H1 (cell line): Measurements from ENCODE around the gene DTD1. TPM values are rescaled to one million over a fixed set of nuclear protein-coding genes. Genes with fewer than 3 reads are reported as not detected.

Experiments
- CTCF ChIA-PET: fragments of 300-600 bp; sonication (Branson Sonifier 250); formaldehyde crosslinking; loops from one replicate; lab custom pipeline; 2021; ENCODE audit not compliant: partially characterized antibody; lab: Charles Lee
- POLR2A ChIA-PET: fragments of 300-600 bp; sonication (Branson Sonifier 250); formaldehyde crosslinking; loops from one replicate; lab custom pipeline; 2021; ENCODE audit warnings: inconsistent platforms; ENCODE audit not compliant: partially characterized antibody; lab: Charles Lee
- DNase-seq, 2 experiments: peaks; one replicate each; pipeline versions ENCODE4 v3.0.0 to v3.0.0-alpha.2; 2010 to 2022; ENCODE audit warnings: low spot score in 2 of 2, low read depth in 1 of 2, mixed read lengths in 1 of 2
- FAIRE-seq: peaks from 2 replicates; lab custom pipeline; 2011; peaks lifted over from hg19 to GRCh38; lab: Jason Lieb, UNC
- H2AFZ ChIP-seq: 2 replicates; pipeline ENCODE4 v1.8.1; 2012; ENCODE audit warnings: low read length, inconsistent platforms
- H2AK5ac ChIP-seq: 2 replicates; pipeline ENCODE4 v1.6.1; 2013; ENCODE audit warnings: low read depth, low read length
- H2BK120ac ChIP-seq: replicated peaks from 2 replicates; pipeline ENCODE3; 2013; ENCODE audit warnings: low read depth, low read length, inconsistent platforms
- H2BK12ac ChIP-seq: 2 replicates; pipeline ENCODE4 v1.6.1; 2013; ENCODE audit warnings: low read depth, low read length
- H2BK15ac ChIP-seq: 2 replicates; pipeline ENCODE4 v1.6.1; 2013; ENCODE audit warnings: low read length
- H2BK20ac ChIP-seq: 2 replicates; pipeline ENCODE4 v1.6.1; 2013; ENCODE audit warnings: low read length
- H2BK5ac ChIP-seq: 2 replicates; pipeline ENCODE4 v1.6.1; 2013; ENCODE audit warnings: low read depth, low read length
- H3K14ac ChIP-seq: 2 replicates; pipeline ENCODE4 v1.6.1; 2013; ENCODE audit warnings: inconsistent platforms; ENCODE audit not compliant: insufficient read length
- H3K18ac ChIP-seq: 2 replicates; pipeline ENCODE4 v1.6.1; 2013; ENCODE audit warnings: low read length; ENCODE audit errors: extremely low read depth
- H3K23ac ChIP-seq: 2 replicates; pipeline ENCODE4 v1.6.1; 2013; ENCODE audit warnings: inconsistent platforms; ENCODE audit not compliant: insufficient read length
- H3K23me2 ChIP-seq: 2 replicates; pipeline ENCODE4 v1.6.1; 2013; ENCODE audit warnings: low read depth, low read length
- H3K27ac ChIP-seq: 2 replicates; pipeline ENCODE4 v1.6.1; 2011; ENCODE audit warnings: low read depth, low read length, inconsistent platforms
- H3K27me3 ChIP-seq, 4 experiments: replicated peaks in 1 of 4; 1 replicate in 1 of 4; 2 replicates in 3 of 4; pipeline versions ENCODE4 v1.6.1 to v1.8.1; 2011 to 2013; ENCODE audit warnings: low read length in 3 of 4, mild to moderate bottlenecking in 3 of 4, inconsistent platforms in 2 of 4, mixed read lengths in 2 of 4, moderate library complexity in 1 of 4; ENCODE audit not compliant: control insufficient read depth in 3 of 4, insufficient read depth in 3 of 4; ENCODE audit errors: extremely low read depth in 1 of 4
- H3K36me3 ChIP-seq, 4 experiments: 2 replicates each; pipeline versions ENCODE4 v1.6.1 to v1.8.1; 2011 to 2013; ENCODE audit warnings: mild to moderate bottlenecking in 4 of 4, low read length in 3 of 4, moderate library complexity in 2 of 4, control low read depth in 1 of 4, inconsistent platforms in 1 of 4; ENCODE audit not compliant: insufficient read depth in 4 of 4, control insufficient read depth in 2 of 4
- H3K4ac ChIP-seq: replicated peaks from 2 replicates; pipeline ENCODE3; 2013; ENCODE audit warnings: low read length, low read depth, mixed read lengths, inconsistent platforms; ENCODE audit not compliant: insufficient read length
- H3K4me1 ChIP-seq, 4 experiments: replicated peaks in 1 of 4; 1 replicate in 1 of 4; 2 replicates in 3 of 4; pipeline versions ENCODE4 v1.6.1 to v1.8.1; 2011 to 2013; ENCODE audit warnings: low read length in 3 of 4, inconsistent platforms in 2 of 4, mixed read lengths in 1 of 4; ENCODE audit not compliant: insufficient read depth in 4 of 4, control insufficient read depth in 3 of 4
- H3K4me2 ChIP-seq, 2 experiments: 2 replicates each; pipeline versions ENCODE4 v1.6.1 to v1.8.1; 2011 to 2013; ENCODE audit warnings: low read depth in 2 of 2, low read length in 2 of 2, control low read depth in 1 of 2, inconsistent platforms in 1 of 2, mild to moderate bottlenecking in 1 of 2; ENCODE audit not compliant: insufficient read depth in 1 of 2
- H3K4me3 ChIP-seq, 4 experiments: fragments of 200-600, 300-600 bp in 1 of 4; sonication (generic), shearing (Covaris generic), sonication (Bioruptor Twin) in 1 of 4; 2 replicates each; pipeline versions ENCODE4 v1.5.1 to v1.8.1; 2011 to 2016; ENCODE audit warnings: low read length in 4 of 4, low read depth in 3 of 4, control low read depth in 2 of 4, inconsistent platforms in 2 of 4, mild to moderate bottlenecking in 2 of 4, mixed read lengths in 1 of 4, moderate library complexity in 1 of 4; ENCODE audit not compliant: insufficient read depth in 2 of 4; ENCODE audit errors: extremely low read depth in 1 of 4
- H3K56ac ChIP-seq: replicated peaks from 2 replicates; pipeline ENCODE3; 2013; ENCODE audit warnings: low read depth, mild to moderate bottlenecking, mixed read lengths, low read length, inconsistent platforms; ENCODE audit not compliant: insufficient read length
- H3K79me1 ChIP-seq: 2 replicates; pipeline ENCODE4 v1.6.1; 2013; ENCODE audit warnings: low read depth, low read length, control low read depth
- H3K79me2 ChIP-seq, 2 experiments: 2 replicates each; pipeline versions ENCODE4 v1.6.1 to v1.8.1; 2012 to 2013; ENCODE audit warnings: low read length in 2 of 2, mild to moderate bottlenecking in 2 of 2, inconsistent platforms in 1 of 2; ENCODE audit not compliant: insufficient read depth in 2 of 2, control insufficient read depth in 1 of 2
- H3K9ac ChIP-seq, 4 experiments: replicated peaks in 1 of 4; 1 replicate in 1 of 4; 2 replicates in 3 of 4; pipeline versions ENCODE4 v1.6.1 to v1.8.1; 2011 to 2013; ENCODE audit warnings: low read depth in 3 of 4, low read length in 3 of 4, control low read depth in 2 of 4, mild to moderate bottlenecking in 2 of 4, moderate library complexity in 2 of 4, inconsistent platforms in 1 of 4; ENCODE audit errors: extremely low read depth in 1 of 4
- H3K9me3 ChIP-seq, 2 experiments: 2 replicates each; pipeline versions ENCODE4 v1.6.1 to v1.8.1; 2012 to 2013; ENCODE audit warnings: mild to moderate bottlenecking in 2 of 2, moderate library complexity in 2 of 2, control low read depth in 1 of 2, inconsistent platforms in 1 of 2, low read depth in 1 of 2, low read length in 1 of 2, mixed read lengths in 1 of 2; ENCODE audit not compliant: insufficient read depth in 2 of 2
- H4K20me1 ChIP-seq, 2 experiments: replicated peaks in 1 of 2; 2 replicates each; pipeline versions ENCODE3 to v1.8.1; 2011 to 2013; ENCODE audit warnings: inconsistent platforms in 2 of 2, low read length in 2 of 2, mild to moderate bottlenecking in 1 of 2; ENCODE audit not compliant: insufficient read depth in 2 of 2, control insufficient read depth in 1 of 2
- H4K5ac ChIP-seq: 2 replicates; pipeline ENCODE4 v1.6.1; 2013; ENCODE audit warnings: low read length, low read depth, mixed read lengths, inconsistent platforms; ENCODE audit not compliant: insufficient read length
- H4K8ac ChIP-seq: 2 replicates; pipeline ENCODE4 v1.8.0; 2013; ENCODE audit warnings: mild to moderate bottlenecking, moderate library complexity, low read length, inconsistent platforms; ENCODE audit not compliant: insufficient read depth; ENCODE audit errors: extremely low read depth
- H4K91ac ChIP-seq: replicated peaks from 2 replicates; pipeline ENCODE3; 2013; ENCODE audit warnings: low read length, mixed read lengths, inconsistent platforms; ENCODE audit not compliant: insufficient read length
- EP300 ChIP-seq, 2 experiments: IDR thresholded peaks; 1 replicate in 1 of 2; 2 replicates in 1 of 2; pipeline ENCODE4 v1.6.1; 2011 to 2012; ENCODE audit warnings: low read depth in 2 of 2, low read length in 2 of 2, mild to moderate bottlenecking in 2 of 2, borderline replicate concordance in 1 of 2, inconsistent platforms in 1 of 2, moderate library complexity in 1 of 2
- JUND ChIP-seq: IDR thresholded peaks from 2 replicates; pipeline ENCODE4 v1.6.1; 2011; ENCODE audit warnings: mild to moderate bottlenecking, improper control_type of control experiment, low read length
- PHF8 ChIP-seq: fragments of 200-600 bp; sonication (generic); conservative IDR thresholded peaks from 2 replicates; pipeline ENCODE4 v1.7.1; 2012; ENCODE audit warnings: low read depth, mild to moderate bottlenecking, inconsistent platforms, low read length, moderate library complexity
- SAP30 ChIP-seq: fragments of 300-600 bp; sonication (generic); IDR thresholded peaks from 2 replicates; pipeline ENCODE4 v1.7.1; 2012; ENCODE audit warnings: low read length, moderate library complexity, mild to moderate bottlenecking, inconsistent platforms; ENCODE audit not compliant: insufficient read depth, insufficient replicate concordance
- SP4 ChIP-seq: IDR thresholded peaks from 2 replicates; pipeline ENCODE4 v1.6.1; 2012; ENCODE audit warnings: low read length, inconsistent platforms
- WGBS, 2 experiments: shearing (Covaris generic) in 1 of 2; methylation state at CpG; one replicate each; pipeline versions ENCODE4 v1.1.6 to v1.1.7; 2013 to 2015; ENCODE audit warnings: low lambda C conversion rate in 2 of 2, mixed read lengths in 2 of 2, inconsistent platforms in 1 of 2, low coverage in 1 of 2, missing lambda C conversion rate in 1 of 2; ENCODE audit not compliant: insufficient replicate concordance in 2 of 2, insufficient coverage in 1 of 2, insufficient read length in 1 of 2; ENCODE audit errors: extremely low coverage in 1 of 2, missing lambda C conversion rate in 1 of 2; 5-methylcytosine and 5-hydroxymethylcytosine counted together
- polyA plus RNA-seq, 7 experiments: library from polyadenylated mRNA; depleted of rRNA in 3 of 7; stranded (reverse) in 5 of 7; unstranded in 2 of 7; fragments of >200 nt in 5 of 7; fragments of 200-250 nt in 2 of 7; gene quantifications; 1 replicate in 5 of 7; 2 replicates in 1 of 7; 4 replicates in 1 of 7; pipeline versions ENCODE4 v1.2.1 to v1.2.3, GENCODE V29; 2011 to 2013; ENCODE audit warnings: missing spikeins in 2 of 7, mixed read lengths in 2 of 7
- total RNA-seq: library from RNA; stranded (reverse); fragmentation: NEBNext Ultra II Directional; extraction: Animal tissue kit (Norgen Biotek cat#: 25700); gene quantifications from 2 replicates; pipeline ENCODE4 v1.2.1, GENCODE V29; 2021
- TF ChIP-seq, protein P1 (sequence below): IDR thresholded peaks from 2 replicates; pipeline ENCODE4 v1.6.1; 2012; ENCODE audit warnings: inconsistent platforms

DTD1 gene
- total and polyA plus RNA-seq, 2 of the 8 experiments (the other 6 are each of a cell fraction or from before 2014, with no cell fraction given): 49.7 to 66.6 TPM

DNA sequence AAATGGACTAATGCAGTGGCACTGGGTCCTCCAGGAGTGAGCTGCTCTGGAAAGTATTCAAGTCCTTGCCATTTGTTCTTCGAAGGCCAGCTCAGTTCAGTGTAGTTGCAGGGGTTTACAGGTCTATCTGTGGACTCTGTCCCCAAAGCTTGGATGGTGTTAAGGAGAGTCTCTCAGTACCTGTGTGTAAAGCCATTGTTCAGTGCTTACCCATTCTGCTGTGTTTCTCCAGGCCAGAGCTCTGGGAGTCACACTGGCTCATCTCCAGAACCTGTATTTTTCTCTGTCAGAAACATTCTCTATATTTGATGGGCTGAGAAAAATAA lies 66.6 kb downstream of the DTD1 start:
- no peak for TF ChIP-seq SP4
- TF ChIP-seq SAP30: no peak
- TF ChIP-seq, protein P1, sequence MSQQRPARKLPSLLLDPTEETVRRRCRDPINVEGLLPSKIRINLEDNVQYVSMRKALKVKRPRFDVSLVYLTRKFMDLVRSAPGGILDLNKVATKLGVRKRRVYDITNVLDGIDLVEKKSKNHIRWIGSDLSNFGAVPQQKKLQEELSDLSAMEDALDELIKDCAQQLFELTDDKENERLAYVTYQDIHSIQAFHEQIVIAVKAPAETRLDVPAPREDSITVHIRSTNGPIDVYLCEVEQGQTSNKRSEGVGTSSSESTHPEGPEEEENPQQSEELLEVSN: no peak
- no peak for TF ChIP-seq EP300 (IDR thresholded peaks at IDR 0.05; ENCODE audit: borderline replicate concordance in 1 of 2, low read depth in 2 of 2, low read length in 2 of 2)
- no peak for TF ChIP-seq JUND
- no peak for TF ChIP-seq PHF8
- TF ChIP-seq, all 59 proteins: peak for 0
- Histone ChIP-seq H3K9ac (no peak overlapping the region), H3K79me1 (no peaks in the 10 kb centered on the region; the same call in 1 of the 2 replicates), H3K27ac (no peak overlapping the region), H2AK5ac (no peak overlapping the region), H4K8ac (no peak overlapping the region), H3K14ac (no peak overlapping the region), H2BK20ac (no peak overlapping the region), H3K23me2 (no peaks in the 10 kb centered on the region), H2BK5ac (no peak overlapping the region), H4K5ac (no peak overlapping the region), H3K79me2 (no peaks in the 10 kb centered on the region), H2BK120ac (no peak overlapping the region), H3K9me3 (no peaks in the 10 kb centered on the region), H3K4me1 (no peaks in the 10 kb centered on the region), H3K56ac (no peak overlapping the region), H3K36me3 (no peaks in the 10 kb centered on the region; a peak in 1 of 8 replicates), H3K4me2 (no peak overlapping the region), H2BK12ac (no peak overlapping the region), H3K18ac (no peak overlapping the region), H4K91ac (no peak overlapping the region), H3K27me3 (no peaks in the 10 kb centered on the region), H4K20me1 (peaks cover 0 to 1% of the 10 kb centered on the region in 2 experiments), H3K4ac (no peak overlapping the region), H3K4me3 (no peak overlapping the region), H3K23ac (no peak overlapping the region), H2BK15ac (no peak overlapping the region), H2AFZ (no peak overlapping the region)
- FAIRE-seq (no peak), DNase-seq (no peak)
- ChIA-PET CTCF (no interaction called here), POLR2A (no interaction called here)
- whole genome bisulfite sequencing, 2 experiments: 100% methylated on average over 1 of the region's 1 CpG; no CpG with 5 or more reads in 1 of the 2 experiments
